ENCODE measurements around the gene RETN. TPM values are rescaled to one million over a fixed set of nuclear protein-coding genes. Genes with fewer than 3 reads are reported as not detected.

RETN gene
- total RNA-seq, 2 experiments from 2014 or later, result not detected

- POLR2A ChIA-PET, result no interaction called here
Measured at GRCh38 chr19:7669641-7670040, 792 bp downstream of the RETN start.

GRCh38 chr19:7670150-7670783 is 1.4 kb downstream of the RETN start:
- intact Hi-C loops (cut with micrococcal nuclease; ENCODE audit: unreplicated experiment), result no loop called here
- H2AFZ ChIP-seq (ENCODE audit: low read length), result no peak overlapping the region
- H3K9me3 ChIP-seq (ENCODE audit: low read length), result no peaks in the 10 kb centered on the region
- H3K9me2 ChIP-seq (ENCODE audit: insufficient read depth, low read length), result no peaks in the 10 kb centered on the region
- no peaks in the 10 kb centered on the region for H3K79me2 ChIP-seq (ENCODE audit: insufficient read depth, low read depth, low read length)
- no peak overlapping the region for H3K27ac ChIP-seq (ENCODE audit: low read depth, low read length, poor library complexity, severe bottlenecking)
- POLR2A ChIA-PET, result no interaction called here
- TF ChIP-seq EZH2phosphoT487 (IDR thresholded peaks at IDR 0.05; ENCODE audit: borderline replicate concordance, low read depth, low read length) (no peak), CTCF (conservative IDR thresholded peaks at IDR 0.05; ENCODE audit: low read length) (no peak)
- no TSS peak for BruUV-seq (replicated peaks)
- CTCF ChIA-PET (ENCODE audit: unreplicated experiment), result no interaction called here
- no peak overlapping the region for H3K4me3 ChIP-seq (ENCODE audit: low read depth, low read length, poor library complexity, severe bottlenecking)
- no peaks in the 10 kb centered on the region for H4K20me1 ChIP-seq (ENCODE audit: insufficient read depth, low read length)
- no peak overlapping the region for H3K4me2 ChIP-seq (ENCODE audit: low read length)
- no peaks in the 10 kb centered on the region for H3K4me1 ChIP-seq (ENCODE audit: insufficient read depth, low read length, poor library complexity, severe bottlenecking)
- DNase-seq (ENCODE audit: low spot score), result no peak
- H3K36me3 ChIP-seq (ENCODE audit: insufficient read depth, low read length), result no peaks in the 10 kb centered on the region

More at GRCh38 chr19:7669641-7670040, 792 bp downstream of the RETN start:
- DNase-seq (ENCODE audit: low spot score), result no peak
- BruUV-seq (replicated peaks), result no TSS peak
- intact Hi-C loops (cut with micrococcal nuclease; ENCODE audit: unreplicated experiment), result no loop called here
- no peaks in the 10 kb centered on the region for H3K79me2 ChIP-seq (ENCODE audit: insufficient read depth, low read depth, low read length)
- H3K36me3 ChIP-seq (ENCODE audit: insufficient read depth, low read length), result no peaks in the 10 kb centered on the region
- no peak overlapping the region for H3K4me3 ChIP-seq (ENCODE audit: low read depth, low read length, poor library complexity, severe bottlenecking)
- CTCF ChIA-PET (ENCODE audit: unreplicated experiment), result no interaction called here
- no peak overlapping the region for H3K4me2 ChIP-seq (ENCODE audit: low read length)
- no peaks in the 10 kb centered on the region for H3K9me3 ChIP-seq (ENCODE audit: low read length)
- H3K27ac ChIP-seq (ENCODE audit: low read depth, low read length, poor library complexity, severe bottlenecking), result no peak overlapping the region
- H4K20me1 ChIP-seq (ENCODE audit: insufficient read depth, low read length), result no peaks in the 10 kb centered on the region
- H3K9me2 ChIP-seq (ENCODE audit: insufficient read depth, low read length), result no peaks in the 10 kb centered on the region
- TF ChIP-seq EZH2phosphoT487 (IDR thresholded peaks at IDR 0.05; ENCODE audit: borderline replicate concordance, low read depth, low read length) (no peak), CTCF (conservative IDR thresholded peaks at IDR 0.05; ENCODE audit: low read length) (no peak)
- no peaks in the 10 kb centered on the region for H3K4me1 ChIP-seq (ENCODE audit: insufficient read depth, low read length, poor library complexity, severe bottlenecking)
- no peak overlapping the region for H2AFZ ChIP-seq (ENCODE audit: low read length)

GRCh38 chr19:7670790-7671189 is 1.9 kb downstream of the RETN start:
- TF ChIP-seq CTCF (conservative IDR thresholded peaks at IDR 0.05; ENCODE audit: low read length) (no peak), EZH2phosphoT487 (IDR thresholded peaks at IDR 0.05; ENCODE audit: borderline replicate concordance, low read depth, low read length) (no peak)
- Histone ChIP-seq H3K4me2 (ENCODE audit: low read length) (no peak overlapping the region), H3K4me3 (ENCODE audit: low read depth, low read length, poor library complexity, severe bottlenecking) (no peak overlapping the region), H4K20me1 (ENCODE audit: insufficient read depth, low read length) (no peaks in the 10 kb centered on the region), H3K27ac (ENCODE audit: low read depth, low read length, poor library complexity, severe bottlenecking) (no peak overlapping the region), H2AFZ (ENCODE audit: low read length) (no peak overlapping the region), H3K4me1 (ENCODE audit: insufficient read depth, low read length, poor library complexity, severe bottlenecking) (peaks cover 2% of the 10 kb centered on the region), H3K9me2 (ENCODE audit: insufficient read depth, low read length) (no peaks in the 10 kb centered on the region), H3K36me3 (ENCODE audit: insufficient read depth, low read length) (no peaks in the 10 kb centered on the region), H3K9me3 (ENCODE audit: low read length) (no peaks in the 10 kb centered on the region), H3K79me2 (ENCODE audit: insufficient read depth, low read depth, low read length) (no peaks in the 10 kb centered on the region)
- no peak for DNase-seq (ENCODE audit: low spot score)
- POLR2A ChIA-PET, result no interaction called here
- CTCF ChIA-PET (ENCODE audit: unreplicated experiment), result no interaction called here
- intact Hi-C loops (cut with micrococcal nuclease; ENCODE audit: unreplicated experiment), result no loop called here
- no TSS peak for BruUV-seq (replicated peaks)

Data from OCI-LY7 (cell line).